GM12891 (cell line): ENCODE results near the gene NUCKS1.

Source experiments
- DNase-seq: peaks from one replicate; pipeline ENCODE4 v3.0.0; 2011; ENCODE audit warnings: low spot score; ENCODE audit not compliant: insufficient read length
- FAIRE-seq: peaks from 2 replicates; lab custom pipeline; 2011; peaks lifted over from hg19 to GRCh38; lab: Jason Lieb, UNC
- PAX5 ChIP-seq: IDR thresholded peaks from 2 replicates; pipeline ENCODE4 v1.6.1; 2011; ENCODE audit warnings: low read length, moderate library complexity, mild to moderate bottlenecking; ENCODE audit not compliant: insufficient read depth, severe bottlenecking
- POLR2A ChIP-seq: IDR thresholded peaks from 2 replicates; pipeline ENCODE4 v1.6.1; 2011; ENCODE audit warnings: low read depth, low read length, control low read depth
- POLR2AphosphoS5 ChIP-seq: IDR thresholded peaks from 2 replicates; pipeline ENCODE4 v1.6.1; 2011; ENCODE audit warnings: low read depth, low read length, control low read depth
- POU2F2 ChIP-seq: IDR thresholded peaks from 2 replicates; pipeline ENCODE4 v1.6.1; 2011; ENCODE audit warnings: low read depth, mild to moderate bottlenecking, control low read depth, low read length, moderate library complexity
- SPI1 ChIP-seq: IDR thresholded peaks from 2 replicates; pipeline ENCODE4 v1.6.1; 2011; ENCODE audit warnings: low read depth, low read length, control low read depth
- TAF1 ChIP-seq: IDR thresholded peaks from 2 replicates; pipeline ENCODE4 v1.6.1; 2011; ENCODE audit warnings: low read depth, low read length, control low read depth

NUCKS1 gene

DNA sequence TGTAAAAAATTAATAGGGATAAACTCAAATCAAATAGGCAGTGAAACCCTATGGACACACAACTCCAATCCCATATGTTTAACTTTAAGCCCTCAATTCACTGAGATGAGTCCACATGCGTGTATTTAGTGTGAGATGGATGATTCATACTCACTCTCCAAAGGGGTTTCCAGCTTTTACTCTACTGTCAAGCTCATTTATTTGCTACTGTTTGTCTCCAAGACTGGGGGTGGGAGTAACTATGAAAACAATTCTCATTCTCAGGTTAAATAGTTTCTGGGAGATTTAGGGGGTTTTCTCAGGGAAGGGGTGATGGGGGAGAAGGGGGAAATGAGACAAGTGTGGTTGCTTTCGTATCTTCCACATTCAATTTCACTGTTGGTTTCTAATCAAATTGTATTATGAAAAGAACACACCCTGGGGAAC is 22.6 kb upstream of the NUCKS1 start:
- no peak for DNase-seq
- TF ChIP-seq POU2F2, result no peak
- TF ChIP-seq SPI1, result peak; percentile 84
- FAIRE-seq, result no peak

DNA sequence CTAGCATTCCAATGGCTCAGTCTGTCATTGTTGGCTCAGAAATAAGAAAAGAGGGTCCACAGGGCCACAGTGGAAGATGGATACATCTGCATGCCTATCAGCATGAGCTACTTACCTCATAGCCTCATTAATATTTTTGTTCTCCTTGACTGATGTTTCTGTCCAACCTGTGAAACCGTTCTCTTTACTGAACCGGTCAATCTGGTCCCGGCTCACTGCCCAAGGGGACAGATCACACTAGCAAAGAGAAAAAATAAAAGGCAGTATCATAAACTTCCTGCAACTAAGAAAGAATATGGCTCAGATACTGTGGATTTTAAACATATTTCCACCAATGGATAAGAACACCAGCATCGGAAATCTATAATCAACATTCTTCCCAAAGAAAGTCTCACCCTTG is 20.6 kb upstream of the NUCKS1 start:
- DNase-seq (no peak), FAIRE-seq (no peak)

DNA sequence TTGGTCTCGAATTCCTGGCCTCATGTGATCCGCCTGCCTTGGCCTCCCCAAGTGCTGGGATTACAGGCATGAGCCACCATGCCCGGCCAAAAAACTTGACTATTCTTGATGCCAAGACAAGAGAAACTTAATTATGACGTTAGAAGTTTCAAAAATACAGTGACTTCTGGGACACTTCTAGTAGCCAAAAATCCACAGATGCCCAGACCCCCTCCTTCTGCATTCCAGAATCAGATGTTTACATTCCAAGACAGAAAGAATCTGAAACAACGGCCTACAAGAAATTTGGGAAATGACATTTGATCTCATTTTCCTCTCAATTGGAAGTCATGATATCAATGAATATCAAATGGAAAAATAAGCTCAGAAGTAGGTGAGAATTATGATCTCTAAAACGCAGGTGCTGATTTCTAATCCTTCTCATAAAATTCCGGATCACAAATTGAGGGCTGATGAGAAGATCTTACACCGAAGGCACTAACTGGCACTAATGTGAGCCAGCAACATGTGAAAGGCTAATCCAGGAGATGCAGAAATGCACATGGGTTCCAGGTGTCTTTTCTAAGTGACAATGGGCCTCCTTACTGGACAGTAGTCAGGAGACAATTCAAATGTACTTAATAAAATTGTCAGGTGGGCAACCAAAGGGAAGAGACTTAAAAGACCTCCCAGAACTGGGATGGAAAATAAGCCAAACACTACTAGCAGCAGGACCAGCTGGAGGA is 19.8 kb upstream of the NUCKS1 start:
- DNase-seq (no peak), FAIRE-seq (no peak)
- TF ChIP-seq PAX5 (no peak), POLR2A (no peak), TAF1 (no peak), POLR2AphosphoS5 (no peak), POU2F2 (no peak), SPI1 (no peak)

More for the DNA sequence above, 20.6 kb upstream of the NUCKS1 start:
- TF ChIP-seq SPI1 (no peak), TAF1 (no peak), POU2F2 (no peak), PAX5 (no peak), POLR2AphosphoS5 (no peak), POLR2A (no peak)

DNA sequence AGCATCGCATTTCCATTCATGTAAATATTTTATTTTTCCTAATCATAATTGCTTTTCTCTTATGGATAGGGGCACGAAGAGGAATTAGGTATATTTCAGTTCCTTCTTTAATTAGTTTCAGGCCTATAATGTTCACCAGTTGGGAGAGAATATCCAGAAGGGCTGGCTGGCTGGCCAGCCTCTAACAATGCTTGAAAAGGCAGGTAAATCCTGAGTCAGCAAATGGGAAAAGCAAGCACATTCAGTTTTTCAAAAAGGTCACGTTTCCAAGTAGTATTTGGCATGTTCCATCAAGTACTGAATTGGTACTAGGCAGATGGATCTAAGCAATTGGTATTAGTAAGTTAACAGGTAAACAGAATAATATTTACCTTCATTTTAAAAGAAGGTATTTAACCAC is 17.3 kb upstream of the NUCKS1 start:
- no peak for DNase-seq

DNA sequence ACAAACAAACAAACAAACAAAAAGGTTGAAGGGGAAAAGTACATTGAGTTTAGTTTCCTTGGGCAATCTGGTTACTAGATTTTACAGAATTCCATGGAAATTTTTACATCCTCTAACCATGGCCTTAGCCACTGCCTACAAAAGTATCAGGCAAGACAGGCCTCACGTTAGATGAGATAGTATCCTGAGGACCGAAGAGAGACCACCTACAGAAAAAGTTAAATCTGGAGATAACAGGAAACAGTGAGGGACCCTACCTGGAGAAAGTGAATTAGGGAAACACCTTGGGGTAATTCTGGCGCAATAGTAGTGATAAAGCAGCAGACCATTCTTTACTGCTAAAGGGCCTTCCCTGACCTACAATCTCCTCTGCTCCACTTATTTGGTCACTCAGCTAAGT is 16.6 kb upstream of the NUCKS1 start:
- no peak for TF ChIP-seq POU2F2
- TF ChIP-seq POLR2AphosphoS5, result no peak
- TF ChIP-seq SPI1, result no peak
- no peak for TF ChIP-seq POLR2A
- no peak for TF ChIP-seq PAX5
- TF ChIP-seq TAF1, result no peak
- no peak for FAIRE-seq
- no peak for DNase-seq

More for the DNA sequence above, 17.3 kb upstream of the NUCKS1 start:
- TF ChIP-seq SPI1 (no peak), POLR2A (no peak), TAF1 (no peak), POLR2AphosphoS5 (no peak), PAX5 (no peak), POU2F2 (no peak)
- FAIRE-seq, result no peak

DNA sequence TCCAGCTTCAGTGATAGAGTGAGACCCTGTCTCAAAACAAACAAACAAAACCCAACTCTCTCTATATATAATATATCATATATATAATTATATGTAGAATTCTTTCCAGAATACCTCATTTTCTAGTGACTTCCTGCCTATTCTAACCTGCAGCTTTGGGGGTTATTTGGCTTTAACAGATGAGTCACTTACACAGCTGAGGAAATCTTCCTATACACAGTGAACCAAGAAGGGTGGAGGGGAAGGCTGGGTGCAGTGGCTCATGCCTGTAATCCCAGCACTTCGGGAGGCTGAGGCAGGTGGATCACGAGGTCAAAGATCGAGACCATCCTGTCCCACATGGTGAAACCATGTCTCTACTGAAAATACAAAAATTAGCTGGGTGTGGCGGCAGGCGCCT is 16.1 kb upstream of the NUCKS1 start:
- DNase-seq (no peak), FAIRE-seq (no peak)
- TF ChIP-seq TAF1, result no peak
- TF ChIP-seq POLR2AphosphoS5, result no peak
- no peak for TF ChIP-seq POU2F2
- no peak for TF ChIP-seq POLR2A
- TF ChIP-seq PAX5, result no peak
- no peak for TF ChIP-seq SPI1

DNA sequence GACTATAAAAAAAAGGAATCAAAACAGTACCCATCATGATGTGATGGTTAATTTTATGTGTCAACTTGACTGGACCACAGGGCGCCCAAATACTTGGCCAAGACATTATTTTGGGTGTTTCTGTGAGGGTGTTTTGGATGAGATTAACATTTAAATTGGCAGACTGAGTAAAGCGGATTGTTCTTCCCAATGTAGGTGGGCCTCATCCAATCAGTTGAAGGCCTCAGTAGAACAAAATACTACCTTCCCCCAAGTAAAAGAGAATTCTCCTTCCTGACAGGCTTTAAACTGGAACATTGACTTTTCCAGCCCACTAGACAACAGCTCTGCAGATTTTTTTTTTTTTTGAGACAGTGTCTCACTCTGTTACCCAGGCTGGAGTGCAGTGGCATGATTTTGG is 14.6 kb upstream of the NUCKS1 start:
- DNase-seq, result no peak
- FAIRE-seq, result no peak
- TF ChIP-seq POU2F2, result no peak
- no peak for TF ChIP-seq POLR2A
- TF ChIP-seq PAX5, result no peak
- TF ChIP-seq POLR2AphosphoS5, result no peak
- no peak for TF ChIP-seq TAF1
- TF ChIP-seq SPI1, result no peak

DNA sequence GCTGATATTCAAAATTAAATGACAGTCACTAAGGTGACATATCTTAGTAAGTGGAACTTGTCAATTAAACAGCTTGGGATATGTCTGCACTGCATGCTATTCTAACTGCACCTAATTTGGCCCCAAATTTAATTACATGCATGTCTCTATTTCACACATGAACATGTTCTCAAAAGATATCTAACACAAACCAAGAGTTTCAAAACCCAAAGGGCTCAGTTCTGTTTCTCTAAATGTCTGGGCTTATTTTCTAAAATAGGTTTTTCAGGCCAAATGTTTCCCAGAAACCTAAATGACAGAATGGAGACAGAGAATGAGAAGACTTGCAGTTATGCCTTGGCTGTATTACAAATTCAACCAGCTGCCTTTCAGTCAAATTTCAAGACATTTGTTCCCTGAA is 14.0 kb upstream of the NUCKS1 start:
- TF ChIP-seq POLR2A (no peak), POU2F2 (no peak), SPI1 (peak; percentile 10; the same call in 1 of the 2 replicates), POLR2AphosphoS5 (no peak), TAF1 (no peak), PAX5 (peak; percentile 62)
- peak; percentile 51 for FAIRE-seq
- DNase-seq, result no peak

DNA sequence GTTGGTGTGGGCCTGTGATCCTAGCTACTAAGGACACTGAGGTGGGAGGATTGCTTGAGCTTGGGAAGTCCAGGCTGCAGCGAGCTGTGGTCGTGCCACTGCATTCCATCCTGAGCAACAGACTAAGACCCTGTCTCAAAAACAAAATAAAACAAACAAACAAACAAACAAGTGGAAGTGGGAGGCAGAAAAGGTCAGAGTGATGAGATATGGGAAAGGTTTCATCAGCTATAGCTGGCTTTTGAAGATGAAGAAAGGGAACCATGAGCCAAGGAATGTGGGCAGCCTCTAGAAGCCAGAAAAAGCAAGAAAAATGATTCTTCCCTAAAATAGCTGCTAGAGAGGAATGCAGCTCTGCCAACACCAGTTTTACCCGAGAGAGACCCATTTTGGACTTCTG is 10.6 kb upstream of the NUCKS1 start:
- DNase-seq, result no peak
- no peak for FAIRE-seq
- no peak for TF ChIP-seq SPI1
- no peak for TF ChIP-seq TAF1
- TF ChIP-seq POU2F2, result no peak
- TF ChIP-seq PAX5, result no peak
- no peak for TF ChIP-seq POLR2AphosphoS5
- no peak for TF ChIP-seq POLR2A

DNA sequence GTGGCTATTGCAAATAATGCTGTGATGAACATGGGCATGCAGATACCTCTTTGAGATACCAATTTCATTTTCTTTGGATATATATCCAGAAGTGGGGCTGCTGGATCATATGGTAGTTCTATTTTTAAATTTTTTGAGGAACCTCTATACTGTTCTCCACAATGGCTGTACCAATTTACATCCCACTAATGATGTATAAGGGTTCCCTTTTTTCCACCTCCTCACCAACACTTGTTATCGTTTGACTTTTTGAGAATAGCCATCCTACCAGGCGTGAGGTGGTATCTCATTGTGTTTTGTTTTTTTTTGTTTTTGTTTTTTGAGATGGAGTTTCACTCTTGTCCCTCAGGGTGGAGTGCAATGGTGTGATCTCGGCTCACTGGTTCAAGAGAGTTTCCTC is 6.6 kb upstream of the NUCKS1 start:
- DNase-seq, result no peak
- no peak for TF ChIP-seq POLR2AphosphoS5
- no peak for TF ChIP-seq TAF1
- no peak for TF ChIP-seq POLR2A
- TF ChIP-seq POU2F2, result no peak
- TF ChIP-seq PAX5, result no peak
- TF ChIP-seq SPI1, result no peak
- no peak for FAIRE-seq
